ENCODE results near the gene NFIX.

DNA sequence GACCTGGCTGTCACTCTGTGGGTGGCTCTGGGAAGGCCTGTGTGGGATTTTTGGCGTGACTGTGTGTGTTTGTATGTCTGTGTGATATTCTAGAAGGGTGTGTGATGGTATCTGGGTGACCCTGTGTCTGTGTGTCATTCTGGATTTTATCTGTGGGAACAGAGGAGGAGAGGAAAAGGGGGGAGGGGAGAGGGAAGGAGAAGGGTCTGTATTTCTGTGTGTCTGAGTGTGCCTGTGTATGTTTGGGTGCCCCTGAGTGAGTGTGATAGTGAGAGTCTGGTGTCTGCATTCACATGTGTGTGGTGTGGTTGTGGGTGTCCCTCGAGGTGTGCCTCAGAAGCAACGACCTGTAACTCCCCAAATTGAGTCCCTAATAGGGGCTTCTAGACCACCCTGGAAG, 8.1 kb upstream of the NFIX start:
- TF ChIP-seq, protein P1, sequence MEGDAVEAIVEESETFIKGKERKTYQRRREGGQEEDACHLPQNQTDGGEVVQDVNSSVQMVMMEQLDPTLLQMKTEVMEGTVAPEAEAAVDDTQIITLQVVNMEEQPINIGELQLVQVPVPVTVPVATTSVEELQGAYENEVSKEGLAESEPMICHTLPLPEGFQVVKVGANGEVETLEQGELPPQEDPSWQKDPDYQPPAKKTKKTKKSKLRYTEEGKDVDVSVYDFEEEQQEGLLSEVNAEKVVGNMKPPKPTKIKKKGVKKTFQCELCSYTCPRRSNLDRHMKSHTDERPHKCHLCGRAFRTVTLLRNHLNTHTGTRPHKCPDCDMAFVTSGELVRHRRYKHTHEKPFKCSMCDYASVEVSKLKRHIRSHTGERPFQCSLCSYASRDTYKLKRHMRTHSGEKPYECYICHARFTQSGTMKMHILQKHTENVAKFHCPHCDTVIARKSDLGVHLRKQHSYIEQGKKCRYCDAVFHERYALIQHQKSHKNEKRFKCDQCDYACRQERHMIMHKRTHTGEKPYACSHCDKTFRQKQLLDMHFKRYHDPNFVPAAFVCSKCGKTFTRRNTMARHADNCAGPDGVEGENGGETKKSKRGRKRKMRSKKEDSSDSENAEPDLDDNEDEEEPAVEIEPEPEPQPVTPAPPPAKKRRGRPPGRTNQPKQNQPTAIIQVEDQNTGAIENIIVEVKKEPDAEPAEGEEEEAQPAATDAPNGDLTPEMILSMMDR (optimal IDR thresholded peaks at IDR 0.05 in 1 of 3, IDR thresholded peaks at IDR 0.05 in 1 of 3, conservative IDR thresholded peaks at IDR 0.05 in 1 of 3; ENCODE audit: extremely low read depth in 1 of 3, insufficient read depth in 2 of 3, low read length in 3 of 3): no peak
- TF ChIP-seq EZH2 (IDR thresholded peaks at IDR 0.05; ENCODE audit: low read length): no peak
